ENCODE data around the gene UGT1A8.

GRCh38 chr2:233718552-233718951 is 101.1 kb downstream of the UGT1A8 start, which contains the start of gene UGT1A4:
- TF ChIP-seq, protein P1, sequence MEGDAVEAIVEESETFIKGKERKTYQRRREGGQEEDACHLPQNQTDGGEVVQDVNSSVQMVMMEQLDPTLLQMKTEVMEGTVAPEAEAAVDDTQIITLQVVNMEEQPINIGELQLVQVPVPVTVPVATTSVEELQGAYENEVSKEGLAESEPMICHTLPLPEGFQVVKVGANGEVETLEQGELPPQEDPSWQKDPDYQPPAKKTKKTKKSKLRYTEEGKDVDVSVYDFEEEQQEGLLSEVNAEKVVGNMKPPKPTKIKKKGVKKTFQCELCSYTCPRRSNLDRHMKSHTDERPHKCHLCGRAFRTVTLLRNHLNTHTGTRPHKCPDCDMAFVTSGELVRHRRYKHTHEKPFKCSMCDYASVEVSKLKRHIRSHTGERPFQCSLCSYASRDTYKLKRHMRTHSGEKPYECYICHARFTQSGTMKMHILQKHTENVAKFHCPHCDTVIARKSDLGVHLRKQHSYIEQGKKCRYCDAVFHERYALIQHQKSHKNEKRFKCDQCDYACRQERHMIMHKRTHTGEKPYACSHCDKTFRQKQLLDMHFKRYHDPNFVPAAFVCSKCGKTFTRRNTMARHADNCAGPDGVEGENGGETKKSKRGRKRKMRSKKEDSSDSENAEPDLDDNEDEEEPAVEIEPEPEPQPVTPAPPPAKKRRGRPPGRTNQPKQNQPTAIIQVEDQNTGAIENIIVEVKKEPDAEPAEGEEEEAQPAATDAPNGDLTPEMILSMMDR (conservative IDR thresholded peaks at IDR 0.05 in 1 of 2, IDR thresholded peaks at IDR 0.05 in 1 of 2; ENCODE audit: low read depth in 1 of 2, low read length in 2 of 2) = no peak
- no peak for TF ChIP-seq EZH2 (IDR thresholded peaks at IDR 0.05; ENCODE audit: low read length, missing control alignments)
